HG03095 (cell line): ENCODE results near the gene FAM227B.
A peak's percentile ranks its signal among the peaks of the same experiment; 100 is the strongest.
"Not testable (repeated sequence)": the region's sequence is repeated elsewhere in the genome, so short reads cannot be mapped to it uniquely, and the experiment has no call there.

Source experiments
- ATAC-seq: cut with Tn5 transposase; IDR thresholded peaks from one replicate; pipeline ENCODE4 v1.9.1; 2021; ENCODE audit warnings: moderate library complexity; ENCODE audit not compliant: unreplicated experiment

FAM227B gene, protein sequence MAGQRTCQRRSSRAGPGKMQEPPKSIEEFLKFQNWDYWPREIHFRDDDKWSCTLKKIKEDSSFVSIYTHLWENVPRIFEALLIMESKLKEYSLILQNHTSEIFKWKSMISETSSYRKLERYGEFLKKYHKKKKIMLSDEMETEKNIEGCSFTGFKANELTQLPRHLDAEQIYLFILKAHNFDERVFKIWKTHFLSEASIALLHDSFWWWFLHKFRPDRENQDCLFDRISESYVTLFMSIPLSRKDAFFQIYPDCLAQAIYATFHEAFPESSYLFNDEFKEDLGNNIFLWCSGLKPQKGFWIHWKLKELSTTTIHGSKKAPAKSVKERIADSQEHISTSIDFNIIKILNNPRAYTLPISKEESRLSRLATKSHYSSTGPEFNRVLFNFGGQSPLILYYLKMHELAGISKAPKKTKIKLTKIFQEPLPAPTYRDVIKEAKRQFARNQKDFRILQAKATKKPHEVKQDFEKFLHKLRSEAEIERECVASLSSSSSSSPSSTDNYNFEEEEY

GRCh38 chr15:49620658-49621368 is at the start of gene FAM227B, which contains the start of gene DTWD1:
Gene FAM227B (minus strand): TSS chr15:49620818. CDS start chr15:49615171, 5,647 bp downstream.
Gene DTWD1 (plus strand): TSS chr15:49621048. CDS start chr15:49625168, 4,120 bp downstream.
- ATAC-seq, result peak; percentile 99

DNA sequence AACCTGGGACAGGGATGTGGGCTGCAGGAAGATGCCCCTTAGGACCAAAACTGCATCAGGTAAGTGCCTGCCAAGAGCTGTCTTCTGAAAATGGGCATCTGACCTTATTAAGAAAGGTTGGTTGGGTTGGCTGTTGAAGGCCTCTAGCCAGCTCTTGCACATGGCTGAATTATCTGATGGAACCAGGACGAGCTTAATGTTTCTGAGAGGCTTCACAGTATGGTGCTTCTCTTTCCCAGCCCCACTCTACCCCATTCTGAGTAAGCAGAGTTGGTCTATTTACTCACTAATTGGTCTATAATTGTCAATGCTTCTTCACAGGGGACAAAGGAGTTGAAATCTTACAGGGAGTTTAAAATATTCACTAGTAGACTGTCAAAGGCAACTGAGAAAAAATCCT is 48.7 kb upstream of the FAM227B start:
- no peak for ATAC-seq

DNA sequence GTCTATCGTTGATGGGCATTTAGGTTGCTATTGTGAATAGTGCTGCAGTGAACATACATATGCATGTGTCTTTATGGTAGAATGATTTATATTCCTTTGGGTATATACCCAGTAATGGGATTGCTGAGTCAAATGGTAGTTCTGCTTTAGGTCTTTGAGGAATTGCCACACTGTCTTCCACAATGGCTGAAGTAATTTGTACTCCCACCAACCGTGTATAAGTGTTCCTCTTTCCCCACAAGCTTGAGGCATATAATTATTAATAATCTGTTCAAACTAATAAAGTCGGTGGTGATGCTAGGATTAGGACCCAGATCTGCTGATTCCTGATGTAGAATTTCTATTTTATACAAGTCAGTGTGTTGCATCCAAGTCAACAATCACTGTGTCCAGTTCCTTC is 45.9 kb upstream of the FAM227B start:
- not testable (repeated sequence) for ATAC-seq

DNA sequence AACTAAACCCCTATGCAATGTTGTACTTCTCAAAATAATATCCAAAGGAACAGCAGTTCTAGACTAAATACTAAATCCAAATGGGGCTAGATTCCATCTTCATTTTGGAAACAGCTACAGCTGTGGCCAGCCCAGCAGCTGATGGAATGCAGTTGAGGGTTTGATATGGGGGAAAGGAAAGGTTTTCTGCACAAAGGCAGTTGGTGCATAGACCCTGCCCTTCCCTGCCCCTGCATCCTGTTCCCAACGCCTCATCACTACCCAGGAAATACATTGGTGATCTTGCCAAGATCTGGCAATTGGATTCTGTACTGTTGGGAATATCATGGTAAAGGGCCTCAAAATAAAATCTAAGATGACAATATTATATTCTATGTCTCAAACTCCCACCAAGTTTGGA is 44.1 kb upstream of the FAM227B start:
- ATAC-seq, result no peak

DNA sequence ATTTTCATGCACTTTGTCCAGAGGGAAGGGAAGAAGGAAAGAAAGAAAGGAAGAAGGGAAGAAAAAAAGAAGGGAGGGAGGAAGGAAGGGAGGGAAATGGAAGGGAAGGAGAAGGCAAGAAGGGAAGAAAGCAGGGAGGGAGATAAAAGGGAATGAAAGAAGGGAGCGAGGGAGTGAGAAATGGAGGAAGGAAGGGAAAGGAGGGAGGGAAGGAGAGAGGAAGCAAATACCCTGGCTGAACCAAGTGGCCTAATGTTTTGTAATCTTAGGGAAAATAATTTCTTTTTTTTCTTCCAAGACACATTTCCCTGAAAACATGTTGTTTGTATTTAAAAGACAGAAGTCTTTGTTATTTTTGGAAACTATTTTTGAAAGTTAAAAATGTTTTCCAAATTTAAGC is 36.1 kb upstream of the FAM227B start:
- ATAC-seq, result no peak

DNA sequence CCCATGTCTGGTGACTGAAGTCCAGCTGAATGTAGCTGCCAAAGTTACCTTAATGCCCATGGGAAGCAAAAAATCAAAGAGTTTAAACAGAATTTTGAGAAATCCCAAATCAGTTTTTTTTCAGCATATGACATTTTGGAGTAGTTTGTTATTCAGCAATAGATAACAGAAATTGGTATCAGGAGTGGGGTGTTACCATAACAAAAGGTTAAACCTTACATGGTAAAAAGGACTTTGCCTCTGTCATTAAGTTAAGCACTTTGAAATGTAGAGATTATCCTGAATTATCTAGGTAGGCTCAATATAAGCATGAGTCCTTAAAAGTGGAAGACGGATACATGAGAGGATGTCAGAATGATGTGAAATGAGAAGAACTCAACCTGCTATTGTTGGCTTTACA is 32.3 kb upstream of the FAM227B start:
- ATAC-seq, result no peak

DNA sequence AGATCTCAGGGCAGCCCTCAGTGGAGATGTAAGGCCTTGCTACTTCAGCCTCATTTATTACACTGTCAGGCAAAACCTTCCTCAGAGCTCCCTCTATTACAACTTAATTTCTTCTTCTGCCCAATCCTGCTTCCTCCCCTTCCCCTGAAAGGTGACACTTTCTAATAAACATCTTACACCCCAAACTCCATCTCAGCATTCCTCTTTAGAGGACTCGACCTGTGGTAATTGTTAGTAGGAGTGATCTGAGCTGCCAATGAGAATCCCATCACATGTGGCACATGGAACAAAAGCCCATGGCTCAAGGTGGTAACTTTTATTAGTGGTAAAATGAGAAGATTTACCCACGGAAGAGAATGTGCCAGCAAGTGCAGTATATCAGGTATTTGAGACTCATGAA is 30.1 kb upstream of the FAM227B start:
- no peak for ATAC-seq

- no peak for ATAC-seq
Observed at GRCh38 chr15:49649987-49650386, 29.4 kb upstream of the FAM227B start.

DNA sequence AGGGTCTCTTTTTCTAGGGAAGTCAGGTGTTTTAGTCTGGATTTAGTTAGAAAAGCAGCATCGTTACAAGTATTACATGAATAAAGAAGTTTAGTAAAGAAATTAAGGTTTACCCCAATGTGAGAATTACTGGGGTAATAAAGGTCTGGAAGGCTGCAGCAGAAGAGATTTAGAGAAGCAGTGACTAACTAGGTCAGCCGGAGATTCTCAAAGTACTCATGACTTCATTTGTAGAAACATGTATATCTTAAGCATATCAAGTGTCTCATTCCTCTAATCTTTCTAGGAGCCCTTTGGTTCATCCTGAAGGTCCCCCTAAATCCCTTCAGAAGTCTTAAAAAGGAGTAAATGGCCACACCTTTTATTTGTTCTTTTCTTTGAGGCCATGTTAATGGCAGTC is 26.3 kb upstream of the FAM227B start:
- ATAC-seq, result no peak

DNA sequence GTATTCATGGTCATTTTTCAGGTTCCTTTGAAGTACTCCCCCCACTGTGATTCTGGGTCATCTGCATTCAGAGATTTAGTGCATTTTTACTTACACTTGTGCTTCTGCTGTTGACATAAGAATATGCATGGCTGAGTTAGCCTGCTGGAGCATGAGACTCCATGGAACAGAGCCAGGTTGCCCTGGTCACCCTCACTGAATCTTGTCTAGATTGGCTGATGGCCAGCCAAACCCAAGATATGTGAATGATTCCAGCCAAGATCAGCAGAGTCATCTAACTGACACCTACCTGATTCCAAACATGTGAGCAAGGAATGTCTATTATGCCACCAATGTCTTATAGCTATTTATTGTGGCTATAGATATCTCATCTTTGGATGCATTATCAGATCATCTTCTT is 25.3 kb upstream of the FAM227B start:
- no peak for ATAC-seq

GRCh38 chr15:49645277-49645676 is 24.7 kb upstream of the FAM227B start:
- ATAC-seq, result no peak

DNA sequence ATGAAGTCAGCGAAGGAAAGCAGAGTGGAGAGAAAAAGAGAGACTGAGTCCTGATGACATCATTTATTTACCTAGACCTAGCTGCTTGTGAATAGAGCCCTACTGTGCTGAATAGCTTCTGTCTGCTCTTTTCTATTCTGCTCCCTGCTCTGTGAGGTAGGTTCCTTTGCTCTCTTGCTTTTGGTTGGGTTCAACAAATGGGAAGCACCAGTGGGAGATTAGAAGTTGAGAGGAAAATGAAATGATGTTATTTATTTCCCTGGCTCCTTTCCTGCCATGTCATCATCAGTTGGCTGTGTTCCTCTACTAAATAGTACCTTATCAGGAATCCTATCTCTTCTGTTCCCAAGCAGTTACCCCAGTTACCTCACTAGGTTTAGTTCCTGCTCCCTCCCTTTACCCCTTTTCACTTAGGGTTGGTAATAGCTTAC is 23.8 kb upstream of the FAM227B start:
- no peak for ATAC-seq

DNA sequence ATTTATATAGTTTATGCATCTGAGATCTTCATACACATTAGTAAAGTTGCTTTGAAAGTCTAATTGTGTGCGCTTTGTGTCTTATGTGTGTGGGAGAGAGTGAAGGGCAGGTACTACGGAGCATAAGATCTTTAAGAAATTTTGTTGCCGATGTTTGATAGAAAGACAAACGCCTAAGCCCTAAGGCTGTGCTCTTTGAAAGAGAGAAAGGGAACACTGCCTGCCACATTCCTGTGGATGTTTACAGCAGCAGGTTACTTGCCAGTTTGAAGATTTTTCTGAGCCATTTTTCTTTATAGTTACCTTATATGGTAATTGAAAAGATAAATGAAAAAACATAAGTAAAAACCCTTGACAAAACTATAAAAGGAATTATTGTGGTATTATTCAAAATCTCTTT is 17.2 kb upstream of the FAM227B start:
- no peak for ATAC-seq

DNA sequence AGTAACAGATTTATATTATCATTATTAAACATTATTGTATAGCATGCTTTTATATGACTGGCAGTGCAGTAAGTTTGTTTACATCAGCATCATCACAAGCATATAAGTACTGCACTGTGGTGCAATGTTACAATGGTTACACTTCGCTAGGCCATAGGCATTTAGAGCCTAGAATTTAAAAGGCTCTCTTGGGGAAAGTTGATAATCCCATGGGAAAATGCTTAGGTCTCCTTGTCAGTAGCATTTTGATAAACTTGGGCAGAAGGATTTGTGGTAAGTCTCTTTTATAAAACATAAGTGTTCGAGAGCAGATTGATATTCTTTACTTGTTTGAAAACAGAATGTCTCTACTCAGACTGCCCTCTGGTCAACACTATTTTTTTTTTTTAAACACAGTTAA is 7.8 kb upstream of the FAM227B start:
- ATAC-seq, result no peak

GRCh38 chr15:49627407-49627877 is 6.8 kb upstream of the FAM227B start:
- no peak for ATAC-seq

DNA sequence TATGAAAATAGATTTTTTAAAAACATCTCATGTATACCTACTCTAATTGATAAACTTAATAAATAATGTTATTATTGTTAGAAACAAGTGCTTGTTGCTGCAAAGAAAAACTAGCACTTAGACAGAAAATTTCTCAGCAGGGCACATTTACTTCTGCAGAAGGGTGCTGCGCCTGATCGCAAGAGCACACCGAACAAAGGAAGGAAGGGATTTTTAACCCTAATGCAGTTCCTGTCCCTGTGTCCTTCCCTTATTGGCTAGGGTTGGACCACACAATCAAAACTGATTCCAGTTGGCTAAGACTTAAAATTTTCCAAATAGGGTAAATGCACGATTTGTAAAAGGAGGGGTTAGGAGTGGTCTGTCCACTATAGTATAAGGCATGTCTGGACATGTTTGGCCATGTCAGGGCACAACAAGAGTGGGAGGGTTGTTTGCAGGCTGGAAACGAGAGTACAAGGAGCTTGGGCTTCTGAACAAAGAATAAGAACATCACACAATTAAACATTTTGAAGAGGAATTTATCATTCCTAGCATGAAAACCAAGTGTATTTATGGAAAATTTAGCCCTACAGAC is 4.9 kb upstream of the FAM227B start:
- no peak for ATAC-seq

DNA sequence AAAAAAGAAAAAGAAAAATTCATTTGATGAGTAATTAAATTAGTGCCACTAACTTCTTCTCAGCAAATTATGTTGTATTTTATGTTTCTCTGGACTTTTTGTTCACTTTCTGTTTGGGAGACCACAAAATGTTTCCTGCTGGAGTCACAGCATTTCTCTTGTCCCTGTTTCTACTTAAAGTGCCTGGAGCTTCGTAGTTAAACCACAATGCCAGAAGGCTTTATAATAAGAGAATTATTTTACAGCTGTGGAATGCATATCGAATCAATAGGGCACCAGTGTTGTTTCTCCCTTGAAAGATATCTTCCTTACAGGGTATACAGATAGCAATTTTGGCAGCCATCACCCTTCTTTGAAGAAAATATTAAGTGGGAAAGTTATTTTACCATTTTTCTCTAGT is 3.4 kb upstream of the FAM227B start:
- no peak for ATAC-seq

DNA sequence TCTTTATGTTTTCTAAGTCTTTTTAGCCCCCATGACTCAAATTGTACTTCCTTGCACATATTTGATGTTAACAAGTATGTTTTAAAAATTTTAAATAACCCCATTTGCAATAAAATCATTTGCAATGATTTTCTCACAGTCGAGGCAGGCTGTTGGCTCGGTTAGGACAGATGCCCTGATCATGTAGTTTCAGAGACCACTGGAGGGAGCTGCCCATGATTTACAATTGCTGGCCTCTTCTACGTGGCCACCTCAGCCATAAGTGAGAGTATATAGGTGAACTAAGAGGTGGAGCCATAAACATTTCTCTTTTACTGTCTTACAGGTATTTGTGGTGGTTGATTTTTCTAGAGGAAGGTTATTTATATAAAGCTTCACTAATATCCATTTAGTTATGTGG is 1.9 kb upstream of the FAM227B start:
- ATAC-seq, result no peak

- ATAC-seq, result no peak
Observed at GRCh38 chr15:49621887-49622286, 1.3 kb upstream of the FAM227B start.

GRCh38 chr15:49621401-49621811 is 788 bp upstream of the FAM227B start:
- ATAC-seq, result no peak

- no peak for ATAC-seq
Observed at GRCh38 chr15:49620199-49620598, 419 bp downstream of the FAM227B start.

DNA sequence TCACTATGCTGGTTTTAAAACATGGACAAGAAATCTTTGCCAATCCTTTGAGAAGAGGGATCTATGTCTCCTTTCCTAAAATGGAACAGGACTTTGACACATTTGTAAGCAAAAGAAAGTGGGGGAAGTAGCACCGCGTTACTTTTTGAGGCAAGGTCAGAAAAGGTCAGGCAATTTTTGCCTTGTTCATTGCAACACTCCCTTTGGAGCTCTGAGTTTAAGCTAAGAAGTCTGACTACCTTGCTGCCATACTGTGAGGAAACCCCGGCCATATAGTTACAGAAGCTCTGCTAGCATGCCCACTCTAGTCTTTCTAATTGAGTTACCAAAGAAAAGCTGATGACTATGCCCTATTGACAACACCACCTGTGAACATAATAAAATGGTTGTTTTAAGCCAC is 1.4 kb downstream of the FAM227B start:
- ATAC-seq, result no peak
